Ishikawa (cell line): ENCODE results near the gene ACAD8.

ENCODE experiments used
- CEBPB ChIP-seq: IDR thresholded peaks from 2 replicates; pipeline ENCODE4 v1.6.1; 2012
- CREB1 ChIP-seq: IDR thresholded peaks from 2 replicates; pipeline ENCODE4 v1.6.1; 2012; ENCODE audit warnings: low read depth
- EGR1 ChIP-seq: IDR thresholded peaks from 2 replicates; pipeline ENCODE4 v1.6.1; 2012
- EP300 ChIP-seq: IDR thresholded peaks from 2 replicates; pipeline ENCODE4 v1.6.1; 2012; ENCODE audit warnings: borderline replicate concordance
- FOXM1 ChIP-seq: IDR thresholded peaks from 2 replicates; pipeline ENCODE4 v1.6.1; 2012; ENCODE audit warnings: low read depth, borderline replicate concordance
- NFIC ChIP-seq: IDR thresholded peaks from 2 replicates; pipeline ENCODE4 v1.6.1; 2012
- RAD21 ChIP-seq: IDR thresholded peaks from 2 replicates; pipeline ENCODE4 v1.6.1; 2012; ENCODE audit warnings: low read depth
- TAF1 ChIP-seq: IDR thresholded peaks from 2 replicates; pipeline ENCODE4 v1.6.1; 2012; ENCODE audit warnings: low read depth, mild to moderate bottlenecking
- TCF12 ChIP-seq: IDR thresholded peaks from 2 replicates; pipeline ENCODE4 v1.6.1; 2012; ENCODE audit warnings: low read depth
- TEAD4 ChIP-seq: IDR thresholded peaks from 2 replicates; pipeline ENCODE4 v1.6.1; 2012
- YY1 ChIP-seq: IDR thresholded peaks from 2 replicates; pipeline ENCODE4 v1.6.1; 2012; ENCODE audit warnings: low read depth
- ZBTB7A ChIP-seq: IDR thresholded peaks from 2 replicates; pipeline ENCODE4 v1.6.1; 2012; ENCODE audit warnings: low read depth
- TF ChIP-seq, protein P1 (sequence below): IDR thresholded peaks from 2 replicates; pipeline ENCODE4 v1.6.1; 2012
- TF ChIP-seq, protein P2 (sequence below): IDR thresholded peaks from 2 replicates; pipeline ENCODE4 v1.6.1; 2012
- TF ChIP-seq, protein P3 (sequence below): IDR thresholded peaks from 2 replicates; pipeline ENCODE4 v1.6.1; 2012; ENCODE audit warnings: low read depth, mild to moderate bottlenecking

Gene ACAD8

DNA sequence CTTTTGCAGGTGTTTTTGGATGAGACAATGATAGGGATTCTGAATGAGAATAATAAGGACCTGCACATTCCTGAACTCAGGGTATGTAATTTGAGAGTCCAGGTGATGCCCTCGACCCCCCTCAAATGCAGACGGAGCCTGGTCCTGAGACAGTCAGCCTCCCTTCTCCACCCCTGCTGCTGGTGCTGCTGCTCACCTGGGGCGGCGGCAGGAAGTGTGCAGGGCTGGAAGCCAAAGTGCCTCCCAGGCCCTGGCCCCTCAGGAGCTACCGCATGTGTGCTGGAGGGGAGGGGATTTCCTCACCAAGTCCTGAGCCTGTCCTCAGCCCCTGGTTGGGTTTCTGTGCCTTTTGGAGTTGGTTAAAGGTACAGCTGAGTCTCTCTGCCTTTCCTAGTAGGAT lies 59.4 kb downstream of the ACAD8 start:
- no peak for TF ChIP-seq RAD21
- TF ChIP-seq, protein P1, sequence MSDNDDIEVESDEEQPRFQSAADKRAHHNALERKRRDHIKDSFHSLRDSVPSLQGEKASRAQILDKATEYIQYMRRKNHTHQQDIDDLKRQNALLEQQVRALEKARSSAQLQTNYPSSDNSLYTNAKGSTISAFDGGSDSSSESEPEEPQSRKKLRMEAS, result no peak
- no peak for TF ChIP-seq FOXM1
- no peak for TF ChIP-seq CEBPB
- no peak for TF ChIP-seq YY1
- no peak for TF ChIP-seq TEAD4
- TF ChIP-seq TCF12, result no peak
- TF ChIP-seq CREB1, result no peak
- TF ChIP-seq, protein P2, sequence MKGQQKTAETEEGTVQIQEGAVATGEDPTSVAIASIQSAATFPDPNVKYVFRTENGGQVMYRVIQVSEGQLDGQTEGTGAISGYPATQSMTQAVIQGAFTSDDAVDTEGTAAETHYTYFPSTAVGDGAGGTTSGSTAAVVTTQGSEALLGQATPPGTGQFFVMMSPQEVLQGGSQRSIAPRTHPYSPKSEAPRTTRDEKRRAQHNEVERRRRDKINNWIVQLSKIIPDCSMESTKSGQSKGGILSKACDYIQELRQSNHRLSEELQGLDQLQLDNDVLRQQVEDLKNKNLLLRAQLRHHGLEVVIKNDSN, result no peak
- TF ChIP-seq, protein P3, sequence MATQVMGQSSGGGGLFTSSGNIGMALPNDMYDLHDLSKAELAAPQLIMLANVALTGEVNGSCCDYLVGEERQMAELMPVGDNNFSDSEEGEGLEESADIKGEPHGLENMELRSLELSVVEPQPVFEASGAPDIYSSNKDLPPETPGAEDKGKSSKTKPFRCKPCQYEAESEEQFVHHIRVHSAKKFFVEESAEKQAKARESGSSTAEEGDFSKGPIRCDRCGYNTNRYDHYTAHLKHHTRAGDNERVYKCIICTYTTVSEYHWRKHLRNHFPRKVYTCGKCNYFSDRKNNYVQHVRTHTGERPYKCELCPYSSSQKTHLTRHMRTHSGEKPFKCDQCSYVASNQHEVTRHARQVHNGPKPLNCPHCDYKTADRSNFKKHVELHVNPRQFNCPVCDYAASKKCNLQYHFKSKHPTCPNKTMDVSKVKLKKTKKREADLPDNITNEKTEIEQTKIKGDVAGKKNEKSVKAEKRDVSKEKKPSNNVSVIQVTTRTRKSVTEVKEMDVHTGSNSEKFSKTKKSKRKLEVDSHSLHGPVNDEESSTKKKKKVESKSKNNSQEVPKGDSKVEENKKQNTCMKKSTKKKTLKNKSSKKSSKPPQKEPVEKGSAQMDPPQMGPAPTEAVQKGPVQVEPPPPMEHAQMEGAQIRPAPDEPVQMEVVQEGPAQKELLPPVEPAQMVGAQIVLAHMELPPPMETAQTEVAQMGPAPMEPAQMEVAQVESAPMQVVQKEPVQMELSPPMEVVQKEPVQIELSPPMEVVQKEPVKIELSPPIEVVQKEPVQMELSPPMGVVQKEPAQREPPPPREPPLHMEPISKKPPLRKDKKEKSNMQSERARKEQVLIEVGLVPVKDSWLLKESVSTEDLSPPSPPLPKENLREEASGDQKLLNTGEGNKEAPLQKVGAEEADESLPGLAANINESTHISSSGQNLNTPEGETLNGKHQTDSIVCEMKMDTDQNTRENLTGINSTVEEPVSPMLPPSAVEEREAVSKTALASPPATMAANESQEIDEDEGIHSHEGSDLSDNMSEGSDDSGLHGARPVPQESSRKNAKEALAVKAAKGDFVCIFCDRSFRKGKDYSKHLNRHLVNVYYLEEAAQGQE, result no peak
- TF ChIP-seq NFIC, result no peak
- TF ChIP-seq TAF1, result no peak
- no peak for TF ChIP-seq EGR1
- TF ChIP-seq ZBTB7A, result no peak
- TF ChIP-seq EP300, result no peak

DNA sequence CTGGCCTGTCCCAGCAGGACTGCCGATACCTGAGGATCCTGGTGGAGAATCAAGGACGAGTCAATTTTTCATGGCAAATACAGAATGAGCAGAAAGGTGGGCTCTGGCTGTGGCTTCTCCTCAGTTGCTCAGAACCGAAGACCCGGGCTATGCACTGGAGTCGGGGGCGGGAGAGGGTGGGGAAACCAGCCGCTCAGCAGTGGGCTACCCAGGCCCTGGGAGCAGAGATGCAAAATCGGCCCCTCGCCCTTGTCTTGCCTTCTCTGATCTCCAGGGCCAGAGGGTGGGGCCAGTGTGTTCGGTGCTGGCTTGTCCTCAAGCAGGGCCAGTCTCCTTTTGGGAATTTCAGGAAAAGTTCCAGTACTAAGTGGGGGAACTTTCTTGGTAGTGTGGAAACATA lies 60.0 kb downstream of the ACAD8 start:
- no peak for TF ChIP-seq NFIC
- TF ChIP-seq FOXM1, result no peak
- no peak for TF ChIP-seq CEBPB
- TF ChIP-seq EP300, result no peak
- no peak for TF ChIP-seq ZBTB7A
- TF ChIP-seq, protein P3, result no peak
- no peak for TF ChIP-seq EGR1
- TF ChIP-seq TAF1, result no peak
- TF ChIP-seq, protein P1, result no peak
- TF ChIP-seq CREB1, result no peak
- TF ChIP-seq, protein P2, result no peak
- TF ChIP-seq YY1, result no peak
- TF ChIP-seq TEAD4, result no peak
- TF ChIP-seq TCF12, result no peak

DNA sequence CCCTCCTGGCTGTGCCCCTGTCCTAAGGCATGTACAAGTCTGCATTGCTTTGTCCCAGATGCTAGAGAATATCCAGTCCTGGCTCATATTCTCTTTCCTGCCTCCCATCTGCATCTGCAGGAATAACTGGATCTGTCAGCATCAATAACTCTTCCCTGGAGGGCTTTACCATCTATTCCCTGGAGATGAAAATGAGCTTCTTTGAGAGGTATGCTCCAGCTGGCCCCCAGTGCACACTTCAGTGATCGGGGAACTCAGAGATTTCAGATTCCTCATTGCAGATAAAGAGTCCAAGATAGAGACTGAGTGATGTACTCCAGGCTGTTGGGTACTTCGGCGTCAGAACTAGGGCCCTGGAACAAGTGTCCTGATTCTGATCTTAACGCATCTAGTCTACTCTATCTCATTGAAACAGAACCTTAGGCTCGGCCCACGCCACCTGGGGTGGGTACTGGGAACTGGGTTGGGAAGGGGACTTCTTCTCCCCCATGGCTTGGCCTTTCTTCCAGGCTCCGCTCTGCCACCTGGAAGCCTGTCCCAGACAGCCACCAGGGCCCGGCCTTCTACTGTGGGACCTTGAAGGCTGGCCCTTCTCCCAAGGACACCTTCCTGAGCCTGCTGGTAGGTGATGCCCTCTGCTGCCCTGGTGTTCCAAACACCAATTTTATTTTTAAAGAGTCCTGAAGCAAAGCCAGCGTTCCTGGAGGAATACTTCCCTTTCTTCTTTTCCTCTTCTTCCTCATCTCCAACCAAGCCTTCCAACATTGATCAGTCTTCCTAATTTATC lies 60.6 kb downstream of the ACAD8 start:
- no peak for TF ChIP-seq YY1
- TF ChIP-seq, protein P2, result no peak
- TF ChIP-seq TAF1, result no peak
- TF ChIP-seq RAD21, result no peak
- TF ChIP-seq CEBPB, result no peak
- no peak for TF ChIP-seq EGR1
- TF ChIP-seq EP300, result no peak
- TF ChIP-seq, protein P3, result no peak
- no peak for TF ChIP-seq FOXM1
- no peak for TF ChIP-seq TCF12
- TF ChIP-seq TEAD4, result no peak
- TF ChIP-seq, protein P1, result no peak
- TF ChIP-seq ZBTB7A, result no peak
- no peak for TF ChIP-seq CREB1
- no peak for TF ChIP-seq NFIC
